GM18498 (cell line): ENCODE results near the gene CASKIN1.

Experiments
- ATAC-seq: cut with Tn5 transposase; IDR thresholded peaks from one replicate; pipeline ENCODE4 v1.9.1; 2021; ENCODE audit warnings: mild to moderate bottlenecking, moderate library complexity; ENCODE audit not compliant: unreplicated experiment

Gene CASKIN1

DNA sequence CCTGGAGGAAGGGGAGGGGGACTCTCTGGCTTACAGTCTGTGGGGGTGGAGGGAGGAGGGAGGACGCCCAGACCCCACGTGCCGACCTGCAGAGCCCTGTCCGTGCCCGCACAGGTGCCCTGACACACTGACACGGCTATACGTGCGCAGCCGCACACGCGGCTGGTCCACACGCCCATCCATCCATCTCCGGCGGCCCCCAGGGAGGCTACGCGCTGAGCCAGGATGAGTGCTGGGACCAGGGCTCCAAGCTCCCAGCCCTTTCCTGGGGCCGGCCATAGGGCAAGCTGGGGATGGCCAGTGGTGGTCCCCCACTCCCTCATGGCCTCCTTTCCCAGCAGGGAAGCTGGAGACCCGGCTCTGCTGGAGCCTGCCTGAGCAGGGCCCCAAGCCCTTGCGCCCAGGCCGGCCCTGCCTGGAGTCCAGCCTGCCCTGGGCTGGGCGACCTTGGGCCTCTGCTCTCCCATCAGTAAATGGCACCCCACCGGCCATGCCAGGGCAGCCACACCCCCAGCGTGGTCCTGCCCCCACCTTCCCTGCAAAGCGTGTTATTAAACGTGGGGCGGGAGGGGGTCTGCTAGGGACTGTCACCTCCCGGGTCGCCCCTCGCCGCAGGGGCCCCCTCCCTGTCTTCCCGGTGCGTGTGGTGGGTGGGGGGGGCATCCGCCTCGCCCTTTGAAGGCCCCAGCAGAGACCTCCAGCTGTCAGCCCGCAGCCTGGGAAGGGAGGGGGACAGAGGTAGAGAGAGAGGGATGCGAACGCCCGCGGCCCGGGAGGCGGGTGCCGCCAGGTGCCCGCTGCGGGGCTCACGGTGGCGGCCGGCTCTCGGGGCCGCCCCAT is 863 bp downstream of the CASKIN1 start:
- no peak for ATAC-seq

DNA sequence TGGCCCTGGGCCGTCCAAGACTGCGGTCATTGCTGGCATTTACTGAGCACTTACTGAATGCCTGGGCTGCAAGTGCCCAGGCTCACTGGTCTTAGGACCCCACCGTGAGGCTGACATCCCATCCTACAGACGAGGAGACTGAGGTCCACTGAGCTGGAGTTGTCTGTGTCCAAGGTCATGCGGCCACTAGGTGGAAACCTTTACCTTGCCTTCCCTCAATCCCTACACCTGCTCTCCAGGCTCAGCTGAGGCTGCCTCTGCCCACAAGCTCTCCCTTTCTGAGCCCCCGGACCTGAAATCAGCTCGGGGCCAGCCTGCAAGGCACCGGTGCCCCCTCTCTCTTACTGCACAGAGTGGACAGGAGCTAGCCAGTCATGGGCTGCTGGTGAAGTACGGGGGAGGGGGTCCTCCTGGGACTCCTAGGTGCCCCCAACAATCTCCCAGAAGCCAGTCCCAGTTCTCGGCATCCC is 1.5 kb downstream of the CASKIN1 start:
- no peak for ATAC-seq

DNA sequence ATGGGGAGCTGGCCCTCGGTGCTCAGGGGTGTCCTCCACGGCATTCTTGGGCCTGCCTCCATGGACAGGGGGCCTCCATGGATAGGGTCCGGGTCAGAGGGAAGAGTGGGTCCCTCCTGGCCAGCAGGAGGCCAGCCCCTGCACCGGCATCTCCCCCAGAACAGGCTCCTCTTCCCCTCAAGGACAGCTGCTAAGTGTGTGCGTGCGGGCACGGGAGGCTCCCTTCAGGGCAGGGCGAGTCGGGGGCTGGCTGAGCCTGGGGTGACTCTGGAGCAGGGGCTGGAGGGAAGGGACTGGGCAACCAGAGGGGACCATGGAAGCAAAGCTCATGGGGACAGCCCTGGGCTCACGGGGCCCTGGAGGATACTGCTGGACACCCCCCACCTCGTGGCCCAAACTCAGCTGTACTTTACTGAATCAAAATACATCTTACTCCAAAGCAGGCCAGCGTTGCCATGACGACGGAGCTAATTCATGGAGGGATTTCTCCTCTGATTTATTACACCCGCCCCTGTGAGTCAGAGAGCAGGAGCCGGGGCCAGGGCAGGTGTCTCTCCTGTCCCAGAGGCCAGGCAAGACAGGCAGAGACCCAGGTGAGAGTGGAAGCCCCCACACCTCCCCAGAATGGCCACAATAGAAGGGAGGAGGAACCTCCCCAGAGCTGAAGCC is 2.1 kb downstream of the CASKIN1 start:
- no peak for ATAC-seq

DNA sequence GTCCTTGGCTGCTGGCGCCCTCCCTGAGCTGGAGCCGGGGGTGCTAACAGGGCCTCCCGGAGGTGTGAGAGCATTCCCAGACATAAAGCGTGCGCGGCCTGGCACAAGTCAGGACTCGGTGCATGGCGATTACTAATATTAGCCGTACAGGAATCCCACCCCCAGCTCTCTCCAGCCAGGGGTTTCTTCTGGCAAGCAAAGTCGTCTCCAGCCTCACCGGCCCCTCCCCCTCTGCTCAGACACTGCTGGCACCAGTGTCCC is 5.0 kb downstream of the CASKIN1 start:
- ATAC-seq, result no peak

DNA sequence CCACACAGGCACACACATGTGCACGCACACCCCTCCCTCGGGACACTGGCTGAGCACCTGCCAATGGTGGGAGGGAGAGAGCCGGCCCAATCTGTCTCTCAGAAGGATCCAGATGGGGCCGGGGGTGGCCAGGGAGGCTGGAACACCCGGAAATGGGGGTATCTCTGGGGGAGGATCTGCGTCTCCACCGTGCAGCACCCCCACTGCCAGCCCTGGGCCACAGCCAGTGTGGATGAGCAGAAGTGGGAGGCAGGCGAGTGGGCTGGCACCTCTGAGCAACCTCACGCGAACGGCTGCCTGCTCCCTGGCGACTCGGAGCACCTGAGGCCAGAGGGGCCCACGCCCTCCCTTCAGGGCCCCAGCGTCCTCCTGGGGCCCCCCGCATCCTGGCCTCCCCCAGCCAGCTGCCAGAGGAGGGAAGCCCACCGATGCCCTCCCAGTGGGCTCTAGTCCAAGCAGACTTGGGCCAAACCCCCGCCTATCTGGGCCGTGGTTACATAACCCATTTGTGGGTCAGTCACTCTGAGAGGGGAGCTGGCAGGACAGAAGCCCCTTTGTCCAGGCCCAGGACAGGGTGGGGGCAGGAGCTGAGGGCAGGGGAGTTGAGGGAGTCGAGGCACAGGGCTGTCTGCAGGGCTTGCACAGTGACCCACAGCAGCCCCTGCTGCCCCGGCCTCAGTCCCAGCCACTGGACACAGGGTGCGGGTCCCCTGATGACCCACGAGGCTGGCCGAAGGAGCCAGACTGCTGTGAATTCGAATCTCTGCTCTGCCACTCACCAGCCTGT is 5.6 kb downstream of the CASKIN1 start:
- no peak for ATAC-seq

DNA sequence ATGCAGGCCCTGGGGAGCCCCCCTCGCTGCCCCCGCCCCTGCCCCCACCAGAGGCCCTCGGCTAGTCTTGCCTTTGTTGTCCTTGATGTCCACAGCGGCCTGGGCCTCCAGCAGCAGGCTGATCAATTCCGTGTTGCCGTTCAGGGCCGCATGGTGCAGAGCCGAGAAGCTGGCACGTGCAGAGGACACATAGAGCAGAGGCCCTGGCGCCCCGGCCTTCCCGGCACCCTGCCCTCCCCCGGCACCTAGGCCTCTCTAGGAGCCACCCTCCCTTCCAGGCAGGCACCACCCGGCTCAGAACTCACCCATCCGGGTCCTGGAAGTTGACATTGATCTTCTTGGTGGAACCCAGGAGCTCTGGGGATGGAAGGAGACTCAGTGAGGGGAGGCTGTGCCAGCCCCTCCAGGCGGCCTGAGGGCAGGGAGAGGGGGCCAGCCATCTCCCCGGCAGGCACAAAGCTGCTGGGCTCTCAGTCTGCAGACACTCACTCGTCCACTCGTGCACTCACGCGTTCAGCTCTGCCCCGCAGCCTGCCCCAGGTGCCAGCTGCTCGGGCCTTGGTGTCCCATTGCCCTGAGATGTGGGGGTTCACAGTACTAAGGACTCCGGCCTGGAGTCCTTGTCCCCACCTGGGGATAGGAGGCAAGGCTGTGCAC is 6.3 kb downstream of the CASKIN1 start:
- no peak for ATAC-seq

DNA sequence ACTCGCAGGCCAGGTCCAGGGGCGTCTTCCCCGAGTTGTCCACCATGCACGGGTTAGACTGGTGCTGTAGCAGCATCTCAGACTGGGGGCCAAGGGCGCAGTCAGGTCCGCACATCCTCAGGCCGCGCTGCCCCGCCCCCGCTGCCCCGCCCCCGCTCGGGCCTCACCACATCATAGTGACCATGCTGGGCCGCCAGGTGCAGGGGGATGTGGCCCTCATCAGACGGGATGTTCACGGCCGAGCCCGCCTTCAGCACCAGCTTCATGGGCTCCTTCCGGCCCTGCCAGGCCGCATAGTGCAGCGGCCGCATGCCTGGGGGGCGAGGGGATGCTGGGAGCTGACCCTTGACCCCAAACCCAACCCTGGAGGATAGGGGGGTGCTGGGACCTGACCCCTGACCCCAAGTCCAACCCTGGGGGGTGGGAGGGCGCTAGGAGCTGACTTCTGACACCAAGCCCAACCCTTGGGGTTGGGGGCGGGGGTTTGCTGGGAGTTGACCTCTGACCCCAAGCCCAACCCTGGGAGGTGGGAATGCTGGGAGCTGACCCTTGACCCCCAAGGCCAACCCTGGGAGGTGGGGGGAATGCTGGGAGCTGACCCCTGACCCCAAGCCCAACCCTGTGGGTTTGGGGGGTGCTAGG is 7.0 kb downstream of the CASKIN1 start:
- ATAC-seq, result no peak

DNA sequence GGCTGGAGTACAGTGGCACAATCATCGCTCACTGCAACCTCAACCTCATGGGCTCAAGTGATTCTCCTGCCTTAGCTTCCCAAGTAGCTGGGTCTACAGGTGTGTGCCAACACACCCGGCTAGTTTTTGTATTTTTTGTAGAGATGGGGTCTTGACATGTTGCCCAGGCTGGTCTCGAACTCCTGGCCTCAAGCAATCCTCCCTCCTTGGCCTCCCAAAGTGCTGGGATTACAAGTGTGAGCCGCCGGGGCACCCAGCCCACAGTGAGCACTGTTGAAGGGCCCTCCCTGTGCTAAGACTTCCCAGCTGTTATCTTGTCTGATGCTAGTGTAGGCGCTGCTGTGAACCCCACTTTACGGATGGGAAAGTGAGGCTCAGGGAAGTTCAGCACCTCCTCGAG is 8.0 kb downstream of the CASKIN1 start:
- no peak for ATAC-seq

DNA sequence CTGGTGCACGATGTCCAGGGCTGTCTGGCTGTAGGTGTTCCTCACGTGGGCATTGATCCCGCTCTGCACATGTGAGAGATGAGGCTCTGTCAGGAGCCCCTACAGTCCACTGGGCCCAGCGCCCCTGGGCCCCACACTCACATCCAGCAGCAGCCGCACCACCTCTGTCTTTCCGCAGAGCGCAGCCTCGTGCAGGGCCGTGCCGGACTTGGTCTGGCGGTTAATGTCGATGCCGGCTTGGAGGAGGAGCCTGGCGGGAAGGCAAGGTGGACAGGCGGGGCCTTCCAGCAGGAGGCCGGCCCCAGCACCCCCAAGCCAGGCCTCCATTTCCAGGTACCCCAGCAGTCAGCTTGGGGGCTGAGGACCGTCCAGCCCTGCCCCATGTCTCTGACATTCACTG is 9.2 kb downstream of the CASKIN1 start:
- no peak for ATAC-seq

DNA sequence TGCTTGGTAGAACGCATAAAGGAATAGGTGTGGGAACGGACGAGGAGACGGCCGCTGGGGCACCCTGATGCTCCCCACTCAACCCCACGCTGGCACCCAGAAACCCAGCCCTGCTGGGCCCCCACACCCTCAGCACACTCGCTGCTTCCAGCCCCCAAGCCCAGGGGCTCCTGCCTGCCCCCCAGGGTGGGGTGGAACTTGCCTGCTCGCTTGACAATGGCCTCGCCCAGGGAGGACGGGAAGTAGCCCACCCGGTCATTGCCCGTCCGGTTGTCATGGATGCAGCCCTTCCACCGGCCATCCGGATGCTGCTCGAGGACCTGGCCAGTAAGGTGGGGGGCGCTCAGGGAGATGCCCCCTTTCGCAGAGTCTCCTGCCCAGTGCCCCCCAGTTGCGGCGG is 9.9 kb downstream of the CASKIN1 start:
- ATAC-seq, result no peak

DNA sequence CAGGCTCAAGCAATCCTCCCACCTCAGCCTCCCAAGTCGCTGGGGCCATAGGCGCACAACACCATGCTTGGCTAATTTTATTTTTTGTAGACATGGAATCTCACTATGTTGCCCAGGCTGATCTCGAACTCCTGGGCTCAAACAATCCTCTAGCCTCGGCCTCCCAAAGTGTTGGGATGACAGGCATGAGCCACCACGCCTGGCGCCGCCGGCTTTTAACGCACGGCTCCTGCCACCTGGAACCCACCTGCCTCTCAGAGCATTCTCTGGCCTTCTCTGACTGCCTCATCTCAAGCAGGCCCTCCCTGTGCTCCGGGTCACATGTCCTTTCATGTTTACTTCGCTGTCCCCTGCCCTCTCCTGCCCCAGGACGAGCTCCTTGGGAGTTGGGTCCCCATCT is 10.3 kb downstream of the CASKIN1 start:
- no peak for ATAC-seq

DNA sequence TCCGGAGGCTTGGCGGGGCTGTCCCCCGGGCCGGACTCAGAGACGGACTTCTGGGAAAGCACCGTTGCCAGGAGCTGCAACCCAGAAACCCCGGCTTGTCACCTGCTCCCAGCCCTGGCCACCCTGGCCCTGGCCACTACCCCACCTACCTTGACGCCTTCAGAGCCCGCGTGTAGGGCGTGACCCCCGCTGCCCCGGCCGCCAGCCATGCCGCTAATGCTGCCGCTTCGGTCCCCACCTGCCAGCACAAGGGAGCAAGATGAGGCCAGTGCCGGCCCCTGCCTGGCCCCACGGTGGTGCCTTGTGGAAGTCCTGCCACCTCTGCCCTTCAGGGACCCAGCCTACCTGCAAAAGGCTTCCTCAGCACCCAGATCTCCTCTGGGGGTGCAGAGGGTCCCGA is 11.4 kb downstream of the CASKIN1 start:
- ATAC-seq, result no peak

DNA sequence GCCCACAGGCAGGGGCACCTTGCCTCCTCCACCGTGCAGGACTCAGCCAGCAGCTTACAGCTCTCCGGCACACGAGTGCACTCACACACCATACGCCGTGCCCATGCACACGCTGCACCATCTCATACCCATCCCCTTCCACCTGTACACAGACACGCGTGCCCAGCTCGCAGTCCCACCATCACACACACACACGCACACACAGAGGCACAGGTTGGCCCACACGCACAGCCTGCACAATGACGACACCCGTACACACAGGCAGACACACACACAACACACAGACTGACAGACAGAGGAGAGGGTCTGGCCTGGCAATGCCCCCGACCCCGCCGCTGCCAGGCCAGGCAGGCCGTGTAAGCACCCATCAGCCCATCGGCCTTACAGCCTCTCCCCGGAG is 12.1 kb downstream of the CASKIN1 start:
- no peak for ATAC-seq

DNA sequence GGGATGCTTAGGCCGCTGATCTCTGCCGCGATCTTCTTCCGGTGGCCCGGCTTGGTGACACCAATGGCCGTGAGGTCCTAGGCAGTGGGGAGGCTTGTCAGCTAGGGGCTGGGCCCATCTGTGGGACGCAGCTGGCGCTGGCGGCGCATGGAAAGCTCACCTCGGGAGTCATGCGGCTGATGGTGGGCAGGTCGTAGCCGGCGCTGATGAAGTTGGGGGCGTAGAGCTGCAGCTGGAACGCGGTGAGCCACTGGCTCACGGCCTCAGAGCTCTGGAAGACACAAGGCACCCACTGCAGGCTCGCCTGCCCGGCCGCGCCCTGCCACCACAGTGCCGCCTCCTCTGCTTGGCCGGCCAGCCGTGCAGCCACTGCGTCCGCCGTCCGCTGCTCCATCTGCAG is 12.7 kb downstream of the CASKIN1 start:
- ATAC-seq, result no peak

DNA sequence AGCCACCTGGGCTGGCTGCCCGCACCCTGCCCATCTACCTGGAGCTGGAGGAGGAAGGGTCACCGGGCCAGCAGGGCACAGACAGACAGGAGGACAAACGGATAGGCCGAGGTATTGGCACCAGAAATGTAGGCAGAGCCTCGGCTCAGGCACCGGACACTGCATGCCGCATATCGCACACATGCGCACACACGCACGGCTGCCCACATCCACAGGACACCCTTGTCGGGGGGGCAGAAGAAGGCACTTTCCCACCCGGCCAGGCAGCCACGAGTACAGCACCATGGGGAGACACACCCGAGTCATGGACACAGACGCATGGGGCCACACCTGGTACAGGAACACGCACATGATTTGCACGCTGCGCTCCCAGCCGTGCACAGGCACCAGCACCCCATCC is 14.5 kb downstream of the CASKIN1 start:
- ATAC-seq, result no peak

DNA sequence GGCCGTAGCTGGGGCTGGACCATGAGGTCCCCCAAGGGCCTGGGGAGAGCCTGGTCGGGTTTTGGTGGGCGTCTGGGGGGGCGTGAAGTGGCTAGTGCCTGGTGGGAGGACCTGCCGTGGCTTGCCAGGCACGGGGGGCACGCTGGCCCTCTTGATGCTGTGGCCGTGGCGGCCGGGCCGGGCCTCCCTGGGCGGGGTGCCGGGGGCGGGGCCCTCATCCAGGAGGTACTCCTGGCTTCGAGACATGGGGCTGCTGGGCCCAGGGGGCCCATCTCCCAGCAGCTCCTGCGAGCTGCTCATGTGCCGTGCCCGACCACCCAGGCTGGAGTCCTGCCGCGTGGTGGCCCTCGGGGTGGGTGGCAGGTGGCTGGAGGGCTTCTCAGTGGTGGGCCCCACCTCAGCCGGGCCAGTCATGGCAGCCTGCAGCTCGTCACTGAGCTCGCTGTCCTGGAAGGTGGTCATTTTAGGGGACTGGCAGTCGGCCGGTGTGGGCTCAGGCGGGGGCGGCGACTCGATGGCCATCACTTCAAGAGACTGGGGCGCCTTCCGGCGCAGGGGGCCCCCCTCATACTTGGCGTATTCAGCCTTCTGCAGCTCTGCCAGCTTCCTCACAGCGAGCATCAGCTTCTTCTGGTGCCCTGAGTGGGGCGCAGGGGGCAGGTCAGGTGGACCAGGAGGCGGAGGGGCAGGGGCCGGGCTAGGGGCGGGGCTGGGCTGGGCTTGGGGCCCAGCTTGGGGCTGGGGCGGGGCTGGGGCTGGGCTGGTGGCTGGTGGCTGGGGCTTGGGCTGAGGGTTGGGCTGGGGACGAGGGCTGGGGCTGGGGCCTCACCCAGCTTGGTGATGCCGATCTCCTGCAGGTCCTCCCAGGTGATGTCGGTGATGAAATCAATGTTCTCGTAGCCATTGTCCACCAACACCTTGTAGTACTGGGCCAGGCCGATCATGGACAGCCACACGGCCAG is 15.2 kb downstream of the CASKIN1 start:
- no peak for ATAC-seq

DNA sequence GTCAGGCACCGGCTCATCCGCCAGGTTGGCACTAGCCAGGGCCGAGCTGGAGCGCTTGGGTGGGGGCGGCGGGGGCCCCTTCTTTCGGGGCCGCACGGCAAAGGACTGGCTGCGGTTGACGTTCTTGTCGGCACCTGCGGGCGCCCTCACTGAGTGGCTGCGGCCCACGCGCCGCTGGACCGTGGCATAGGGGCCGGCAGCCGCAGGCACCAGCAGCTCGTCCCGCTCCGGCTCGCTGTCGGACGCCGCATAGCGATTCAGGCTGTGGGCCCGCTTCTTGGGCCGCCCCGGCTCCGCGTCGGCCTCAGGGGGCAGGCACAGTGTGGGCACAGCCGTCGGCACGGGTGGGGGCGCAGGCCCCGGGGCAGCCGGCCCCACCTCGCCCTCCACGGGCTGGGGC is 15.9 kb downstream of the CASKIN1 start:
- ATAC-seq, result no peak

DNA sequence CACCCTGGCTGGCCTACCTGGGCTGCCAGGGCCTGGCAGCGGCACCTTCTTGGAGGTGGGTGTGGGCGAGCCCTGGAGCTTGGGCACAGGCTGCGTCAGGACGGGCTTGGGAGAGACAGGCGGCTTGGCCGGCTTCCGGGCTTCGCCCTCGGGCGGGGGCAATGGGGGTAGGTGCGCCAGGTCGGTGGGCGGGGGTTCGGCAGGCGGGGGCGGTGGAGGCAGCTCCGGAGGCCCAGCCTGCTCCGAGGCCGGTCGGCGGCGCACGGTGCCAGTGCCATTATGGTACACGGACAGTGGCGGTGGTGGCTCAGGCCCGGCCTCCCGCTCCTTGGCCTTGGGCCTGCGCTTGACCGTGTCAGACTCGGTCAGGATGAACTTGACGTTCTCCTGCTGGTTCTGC is 16.8 kb downstream of the CASKIN1 start:
- ATAC-seq, result no peak

DNA sequence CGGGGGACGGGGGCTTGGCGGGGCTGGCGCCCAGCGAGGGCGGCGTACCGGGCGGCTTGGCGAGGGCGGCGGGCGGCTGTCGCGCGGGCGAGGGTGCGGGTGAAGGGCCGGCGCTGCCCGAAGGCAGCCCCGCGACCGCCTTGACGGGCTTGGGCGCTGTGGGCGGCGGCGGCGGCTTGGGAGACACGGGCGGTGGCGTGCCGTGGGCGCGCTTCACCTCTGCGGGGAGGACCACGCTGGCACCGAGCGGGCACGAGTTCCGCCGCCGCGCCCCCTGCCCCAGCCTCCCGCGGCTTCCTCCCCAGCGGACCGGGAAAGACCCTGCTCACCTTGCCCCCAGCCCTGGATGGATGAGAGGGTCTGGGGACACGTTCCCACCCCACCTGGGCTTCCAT is 17.3 kb downstream of the CASKIN1 start:
- no peak for ATAC-seq
